ENCODE measurements around the gene JPH2.

JPH2 gene

GRCh38 chr20:44095831-44096230 is 91.2 kb downstream of the JPH2 start:
- DNase-seq, result no peak

- no peak for DNase-seq
Observed at GRCh38 chr20:44093249-44093582, 93.8 kb downstream of the JPH2 start.

- peak; percentile 55 for DNase-seq
Observed at GRCh38 chr20:44092551-44093248, 94.3 kb downstream of the JPH2 start.

- DNase-seq, result no peak
Observed at GRCh38 chr20:44091026-44091425, 96.0 kb downstream of the JPH2 start.

- peak; percentile 27 for DNase-seq
Observed at GRCh38 chr20:44089987-44090674, 96.9 kb downstream of the JPH2 start.

- no peak for DNase-seq
Observed at GRCh38 chr20:44087857-44088120, 99.2 kb downstream of the JPH2 start.

GRCh38 chr20:44087051-44087856 is 99.7 kb downstream of the JPH2 start:
- DNase-seq, result no peak

GRCh38 chr20:44085616-44086434 is 101.2 kb downstream of the JPH2 start:
- no peak for DNase-seq

GRCh38 chr20:44084891-44085290 is 102.1 kb downstream of the JPH2 start:
- DNase-seq, result no peak

- no peak for DNase-seq
Observed at GRCh38 chr20:44084439-44084838, 102.5 kb downstream of the JPH2 start.

GRCh38 chr20:44083220-44083933 is 103.6 kb downstream of the JPH2 start:
- DNase-seq, result no peak

GRCh38 chr20:44081888-44082287 is 105.1 kb downstream of the JPH2 start:
- DNase-seq, result no peak

- no peak for DNase-seq
Observed at GRCh38 chr20:44081476-44081875, 105.5 kb downstream of the JPH2 start.

- DNase-seq, result peak; percentile 79
Observed at GRCh38 chr20:44080646-44081267, 106.2 kb downstream of the JPH2 start.

GRCh38 chr20:44080064-44080463 is 106.9 kb downstream of the JPH2 start:
- no peak for DNase-seq

- DNase-seq, result no peak
Observed at GRCh38 chr20:44079291-44079690, 107.7 kb downstream of the JPH2 start.

- DNase-seq, result no peak
Observed at GRCh38 chr20:44075950-44076232, 111.1 kb downstream of the JPH2 start.

- DNase-seq, result no peak
Observed at GRCh38 chr20:44075191-44075949, 111.6 kb downstream of the JPH2 start.

- DNase-seq, result no peak
Observed at GRCh38 chr20:44074252-44075151, 112.5 kb downstream of the JPH2 start.

- no peak for DNase-seq
Observed at GRCh38 chr20:44073675-44074071, 113.3 kb downstream of the JPH2 start.

Measured in stimulated activated CD4-positive, alpha-beta T cell treated with anti-CD3 and anti-CD28 coated beads, Interleukin-15, amount 100 ng/mL, for 24 hours (primary cell).